Neural crest cell (in vitro differentiated cells): ENCODE measurements around the gene TNFSF8. TPM values are rescaled to one million over a fixed set of nuclear protein-coding genes. Genes with fewer than 3 reads are reported as not detected.

Experiments
- DNase-seq: peaks from one replicate; pipeline ENCODE4 v3.0.0; 2021; ENCODE audit warnings: low read depth, mixed read lengths, low spot score
- H3K27ac Mint-ChIP-seq: one replicate; pipeline ENCODE4 v1.8.0; 2021; ENCODE audit warnings: mild to moderate bottlenecking, mixed read lengths; ENCODE audit not compliant: unreplicated experiment
- H3K27me3 Mint-ChIP-seq: 2 replicates; pipeline ENCODE4 v1.8.0; 2021; ENCODE audit warnings: low read depth, mild to moderate bottlenecking, mixed read lengths
- H3K36me3 Mint-ChIP-seq: 2 replicates; pipeline ENCODE4 v1.8.0; 2021; ENCODE audit warnings: low read depth, mild to moderate bottlenecking, mixed read lengths
- H3K4me1 Mint-ChIP-seq: 2 replicates; pipeline ENCODE4 v1.8.0; 2021; ENCODE audit warnings: mixed read lengths
- H3K4me3 Mint-ChIP-seq: one replicate; pipeline ENCODE4 v1.8.0; 2021; ENCODE audit warnings: mild to moderate bottlenecking, mixed read lengths
- H3K9me3 Mint-ChIP-seq: 2 replicates; pipeline ENCODE4 v1.8.0; 2021; ENCODE audit warnings: mixed read lengths
- total RNA-seq: library from RNA; stranded (reverse); gene quantifications from 2 replicates; pipeline ENCODE4 v1.2.1, GENCODE V29; 2021
- TF ChIP-seq, protein P1 (sequence below): fragments of 200-600 bp; sonication (generic); conservative IDR thresholded peaks from 2 replicates; pipeline ENCODE4 v1.5.0; 2021; ENCODE audit warnings: antibody characterized with exemption, mild to moderate bottlenecking

The TNFSF8 gene
- total RNA-seq, 1 donor from 2014 or later, result not detected

DNA sequence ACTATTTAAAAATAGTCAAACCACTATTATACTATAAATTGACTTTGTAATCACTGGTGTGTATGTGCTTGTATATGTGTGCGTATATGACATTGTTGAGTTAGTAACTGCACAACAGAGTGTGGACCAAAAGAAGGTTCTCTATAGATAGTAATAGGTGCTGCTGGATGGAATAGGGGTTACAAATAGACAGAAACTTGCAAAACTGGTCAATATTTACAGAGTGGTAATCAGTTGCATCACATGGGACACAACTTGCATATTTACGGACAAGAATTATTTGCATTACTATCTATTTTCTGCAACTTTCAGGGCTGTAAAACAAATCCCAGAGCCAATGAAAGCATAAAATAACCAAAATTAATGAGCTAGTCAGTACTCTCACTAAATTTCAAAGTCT is 42.4 kb downstream of the TNFSF8 start:
- Mint-ChIP-seq H3K27me3 (no peaks in the 10 kb centered on the region), H3K4me1 (peaks cover 9% of the 10 kb centered on the region), H3K36me3 (peaks cover 5% of the 10 kb centered on the region), H3K4me3 (no peak overlapping the region), H3K27ac (no peak overlapping the region), H3K9me3 (peaks cover 15% of the 10 kb centered on the region)
- TF ChIP-seq, protein P1, sequence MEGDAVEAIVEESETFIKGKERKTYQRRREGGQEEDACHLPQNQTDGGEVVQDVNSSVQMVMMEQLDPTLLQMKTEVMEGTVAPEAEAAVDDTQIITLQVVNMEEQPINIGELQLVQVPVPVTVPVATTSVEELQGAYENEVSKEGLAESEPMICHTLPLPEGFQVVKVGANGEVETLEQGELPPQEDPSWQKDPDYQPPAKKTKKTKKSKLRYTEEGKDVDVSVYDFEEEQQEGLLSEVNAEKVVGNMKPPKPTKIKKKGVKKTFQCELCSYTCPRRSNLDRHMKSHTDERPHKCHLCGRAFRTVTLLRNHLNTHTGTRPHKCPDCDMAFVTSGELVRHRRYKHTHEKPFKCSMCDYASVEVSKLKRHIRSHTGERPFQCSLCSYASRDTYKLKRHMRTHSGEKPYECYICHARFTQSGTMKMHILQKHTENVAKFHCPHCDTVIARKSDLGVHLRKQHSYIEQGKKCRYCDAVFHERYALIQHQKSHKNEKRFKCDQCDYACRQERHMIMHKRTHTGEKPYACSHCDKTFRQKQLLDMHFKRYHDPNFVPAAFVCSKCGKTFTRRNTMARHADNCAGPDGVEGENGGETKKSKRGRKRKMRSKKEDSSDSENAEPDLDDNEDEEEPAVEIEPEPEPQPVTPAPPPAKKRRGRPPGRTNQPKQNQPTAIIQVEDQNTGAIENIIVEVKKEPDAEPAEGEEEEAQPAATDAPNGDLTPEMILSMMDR, result no peak
- DNase-seq, result no peak

DNA sequence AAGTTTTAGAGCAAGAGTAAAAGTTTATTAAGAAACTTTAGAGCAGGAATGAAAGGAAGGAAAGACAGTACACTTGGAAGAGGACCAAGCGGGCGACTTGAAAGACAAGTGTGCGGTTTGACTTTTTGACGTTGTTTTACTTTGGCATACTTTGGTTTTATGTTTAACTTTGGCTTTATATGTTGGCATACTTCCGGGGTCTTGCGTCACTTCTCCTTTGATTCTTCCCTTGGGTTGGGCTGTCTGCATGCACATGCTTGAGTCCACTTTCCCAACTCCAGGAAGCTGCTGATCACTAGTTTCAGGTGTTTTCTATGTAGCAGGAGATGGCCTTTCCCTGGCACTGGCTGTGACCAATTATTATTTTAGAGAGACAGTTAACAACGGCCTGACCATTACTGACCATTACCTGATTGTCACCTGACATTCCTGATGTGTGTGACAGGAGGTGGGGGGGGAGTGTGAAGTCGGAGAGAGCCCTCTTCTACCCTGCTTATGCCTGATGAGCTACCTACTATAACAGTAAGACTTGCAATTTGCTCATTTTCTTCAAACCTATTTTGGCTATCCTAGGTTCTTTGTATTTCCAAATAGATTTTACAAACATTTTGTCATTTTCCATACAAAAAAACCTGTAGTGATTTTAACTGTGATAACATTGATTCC is 45.5 kb downstream of the TNFSF8 start:
- Mint-ChIP-seq H3K36me3 (peaks cover 3% of the 10 kb centered on the region), H3K4me3 (no peak overlapping the region), H3K4me1 (peaks cover 9% of the 10 kb centered on the region), H3K27ac (no peak overlapping the region), H3K9me3 (peaks cover 10% of the 10 kb centered on the region), H3K27me3 (no peaks in the 10 kb centered on the region)
- DNase-seq, result no peak
- TF ChIP-seq, protein P1, result no peak

DNA sequence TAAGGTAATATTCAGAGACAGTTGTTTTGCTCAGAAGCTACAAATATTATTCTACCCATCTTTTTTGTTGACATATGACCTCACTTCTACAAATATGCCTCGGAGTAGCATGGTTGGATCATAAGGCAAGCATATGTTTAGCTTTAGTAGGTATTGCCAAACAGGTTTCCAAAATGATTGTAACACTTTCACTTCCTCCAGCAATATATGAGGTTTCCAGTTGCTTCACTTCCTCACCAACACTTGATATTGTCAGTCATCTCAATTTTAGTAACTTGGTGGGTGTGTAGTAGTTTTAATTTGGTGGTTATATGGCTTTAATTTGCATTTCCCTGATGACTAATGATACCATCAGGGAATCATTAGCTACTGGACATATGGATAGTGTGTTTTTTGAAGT is 46.7 kb downstream of the TNFSF8 start:
- H3K27me3 Mint-ChIP-seq, result no peaks in the 10 kb centered on the region

DNA sequence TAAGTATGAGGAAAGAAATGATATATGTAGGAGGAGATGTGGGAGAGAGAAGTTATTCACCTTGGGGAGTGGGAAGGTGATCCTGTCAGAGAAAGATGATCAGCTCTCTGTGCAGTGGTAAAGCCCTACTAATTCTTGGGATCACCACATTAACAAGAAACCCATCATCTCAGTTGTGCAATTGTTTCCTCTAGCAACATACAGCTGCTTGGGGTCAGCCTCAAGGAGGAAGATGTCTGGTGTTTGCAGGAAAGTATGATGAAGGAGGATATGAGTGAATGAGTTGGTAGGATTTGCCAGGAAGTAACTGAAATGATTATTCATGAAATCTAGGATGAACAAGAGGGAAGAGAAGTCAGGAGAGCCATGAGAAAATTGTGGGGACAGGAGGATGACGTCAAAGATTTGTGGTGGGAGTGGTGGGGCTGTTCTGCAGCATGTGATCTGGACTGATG is 50.1 kb downstream of the TNFSF8 start:
- no peaks in the 10 kb centered on the region for H3K4me1 Mint-ChIP-seq
- H3K9me3 Mint-ChIP-seq, result peaks cover 8% of the 10 kb centered on the region
- DNase-seq, result no peak
- TF ChIP-seq, protein P1, result no peak
- H3K36me3 Mint-ChIP-seq, result peaks cover 3% of the 10 kb centered on the region
- no peak overlapping the region for H3K4me3 Mint-ChIP-seq
- no peak overlapping the region for H3K27ac Mint-ChIP-seq
- no peaks in the 10 kb centered on the region for H3K27me3 Mint-ChIP-seq

More for the DNA sequence above, 46.7 kb downstream of the TNFSF8 start:
- TF ChIP-seq, protein P1, result no peak
- H3K36me3 Mint-ChIP-seq, result peaks cover 3% of the 10 kb centered on the region
- H3K4me1 Mint-ChIP-seq, result peaks cover 7% of the 10 kb centered on the region
- no peak overlapping the region for H3K27ac Mint-ChIP-seq
- H3K4me3 Mint-ChIP-seq, result no peak overlapping the region
- H3K9me3 Mint-ChIP-seq, result peaks cover 10% of the 10 kb centered on the region
- no peak for DNase-seq

DNA sequence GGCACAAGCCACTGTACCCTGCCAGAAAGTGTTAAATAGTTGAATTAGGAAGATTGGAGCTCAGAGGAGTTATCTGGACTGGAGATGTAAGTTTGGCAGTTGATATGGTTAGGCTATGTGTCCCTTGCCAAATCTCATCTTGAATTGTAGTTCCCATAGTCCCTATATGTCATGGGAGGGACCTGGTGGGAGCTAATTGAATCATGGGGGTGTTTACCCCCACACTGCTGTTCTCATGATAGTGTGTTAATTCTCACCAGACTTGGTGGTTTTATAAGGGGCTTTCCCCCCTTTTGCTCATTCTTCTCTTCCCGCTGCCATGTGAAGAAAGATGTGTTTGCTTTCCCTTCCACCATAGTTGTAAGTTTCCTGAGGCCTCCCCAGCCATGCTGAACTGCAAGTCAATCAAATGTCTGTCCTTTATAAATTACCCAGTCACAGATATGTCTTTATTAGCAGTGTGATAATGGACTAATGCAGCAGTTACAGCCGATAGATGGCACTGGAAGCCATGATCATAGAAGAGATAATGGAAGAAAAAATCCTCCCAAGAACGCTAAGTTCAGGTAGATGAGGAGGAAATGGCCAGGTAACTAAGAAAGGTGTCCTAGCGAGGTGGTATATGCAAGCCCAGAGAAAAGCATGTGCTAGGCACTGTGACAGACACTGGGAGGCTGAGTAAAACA is 51.4 kb downstream of the TNFSF8 start:
- TF ChIP-seq, protein P1, result no peak
- Mint-ChIP-seq H3K36me3 (no peaks in the 10 kb centered on the region), H3K9me3 (no peaks in the 10 kb centered on the region), H3K27ac (no peak overlapping the region), H3K27me3 (no peaks in the 10 kb centered on the region), H3K4me1 (no peaks in the 10 kb centered on the region), H3K4me3 (no peak overlapping the region)
- DNase-seq, result no peak
